Esophagus (tissue), 2 donors: ENCODE measurements around the gene CGN. TPM values are rescaled to one million over a fixed set of nuclear protein-coding genes. Genes with fewer than 3 reads are reported as not detected.

ENCODE experiments used
- H3K27ac ChIP-seq, 2 donors: one replicate each; pipeline ENCODE4 v1.5.1; 2013; ENCODE audit warnings: low read depth in 2 of 2, mild to moderate bottlenecking in 2 of 2, inconsistent platforms in 1 of 2, low read length in 1 of 2, moderate library complexity in 1 of 2
- H3K27me3 ChIP-seq, 2 donors: one replicate each; pipeline ENCODE4 v1.6.1; 2013; ENCODE audit warnings: low read length in 2 of 2, control low read depth in 1 of 2, mild to moderate bottlenecking in 1 of 2; ENCODE audit not compliant: insufficient read depth in 2 of 2, control insufficient read depth in 1 of 2
- H3K36me3 ChIP-seq, 2 donors: one replicate each; pipeline ENCODE4 v1.6.1; 2013; ENCODE audit warnings: low read length in 1 of 2; ENCODE audit not compliant: control insufficient read depth in 2 of 2, insufficient read depth in 2 of 2
- H3K4me1 ChIP-seq, 2 donors: one replicate each; pipeline ENCODE4 v1.6.1; 2013; ENCODE audit warnings: low read length in 1 of 2; ENCODE audit not compliant: control insufficient read depth in 2 of 2, insufficient read depth in 2 of 2
- H3K4me3 ChIP-seq, 2 donors: one replicate each; pipeline ENCODE4 v1.5.1; 2013; ENCODE audit warnings: low read length in 2 of 2, mild to moderate bottlenecking in 2 of 2, low read depth in 1 of 2, moderate library complexity in 1 of 2
- H3K9me3 ChIP-seq, 2 donors: one replicate each; pipeline ENCODE4 v1.6.1; 2013; ENCODE audit warnings: mild to moderate bottlenecking in 2 of 2, low read depth in 1 of 2, low read length in 1 of 2, moderate library complexity in 1 of 2; ENCODE audit not compliant: control insufficient read depth in 2 of 2, insufficient read depth in 1 of 2
- WGBS, 2 donors: extraction: QIAGEN DNeasy Blood & Tissue Kit; methylation state at CpG; one replicate each; pipeline ENCODE4 v1.1.7; 2013; 5-methylcytosine and 5-hydroxymethylcytosine counted together
- polyA plus RNA-seq, 2 donors: library from polyadenylated mRNA; stranded (reverse); fragments of 200-250 nt; gene quantifications; one replicate each; pipeline ENCODE4 v1.2.3, GENCODE V29; 2013
- donor health status: healthy with polysubstance abuse.
- donor health status: Bipolar disorder and iron deficiency.

The CGN gene
- polyA plus RNA-seq, 2 donors: 10.5 to 13.7 TPM

DNA sequence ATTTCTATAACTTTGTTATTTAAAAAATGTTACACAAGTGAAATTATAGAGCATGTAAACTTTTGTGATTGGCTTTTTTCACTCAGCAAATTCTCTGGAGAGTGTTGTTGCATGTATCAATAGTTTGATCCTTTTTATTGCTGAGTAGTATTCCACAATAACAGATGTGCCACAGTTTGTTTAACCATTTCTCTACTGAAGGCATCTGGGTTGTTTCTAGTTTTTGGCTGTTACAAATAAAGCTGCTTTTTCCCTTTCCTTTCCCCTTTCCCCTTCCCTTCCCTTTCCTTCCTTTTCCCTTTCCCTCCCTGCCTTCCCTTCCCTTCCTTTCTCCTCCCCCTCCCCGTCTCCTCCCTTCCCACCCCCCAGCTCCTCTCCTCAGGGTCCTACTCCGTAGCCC is 44.9 kb downstream of the CGN start:
- no peak overlapping the region for H3K4me3 ChIP-seq
- H3K36me3 ChIP-seq: peaks cover 0 to 1% of the 10 kb centered on the region in 2 donors
- WGBS, 2 donors: 94% methylated on average over 2 of the region's 2 CpGs
- H3K4me1 ChIP-seq: no peaks in the 10 kb centered on the region
- no peaks in the 10 kb centered on the region for H3K27me3 ChIP-seq
- H3K9me3 ChIP-seq: no peaks in the 10 kb centered on the region
- no peak overlapping the region for H3K27ac ChIP-seq

DNA sequence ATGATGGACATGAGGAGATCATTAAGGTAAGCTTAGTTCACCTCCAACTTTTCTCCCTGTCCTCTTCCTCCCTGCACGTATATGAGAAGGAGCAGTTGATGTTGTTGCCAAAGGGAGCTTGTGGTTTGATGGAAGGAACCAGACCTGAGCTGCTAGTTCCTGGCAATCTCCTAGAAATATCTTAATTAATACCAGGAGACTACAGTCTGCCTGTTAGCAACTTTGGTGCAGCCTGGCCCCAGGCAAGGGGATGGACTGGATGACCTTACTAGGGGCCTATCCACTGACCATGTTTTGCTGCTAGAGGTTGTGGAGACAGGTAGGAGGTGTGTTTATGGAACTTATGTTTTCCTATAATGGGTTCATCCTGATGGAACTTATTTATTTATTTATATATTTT is 51.5 kb downstream of the CGN start:
- Histone ChIP-seq H3K27me3 (no peaks in the 10 kb centered on the region), H3K4me3 (no peak overlapping the region), H3K36me3 (peaks cover 3 to 5% of the 10 kb centered on the region in 2 donors), H3K4me1 (no peaks in the 10 kb centered on the region), H3K27ac (no peak overlapping the region), H3K9me3 (no peaks in the 10 kb centered on the region)
- 71 to 88% methylated on average over 1 of the region's 1 CpG for WGBS, 2 donors

DNA sequence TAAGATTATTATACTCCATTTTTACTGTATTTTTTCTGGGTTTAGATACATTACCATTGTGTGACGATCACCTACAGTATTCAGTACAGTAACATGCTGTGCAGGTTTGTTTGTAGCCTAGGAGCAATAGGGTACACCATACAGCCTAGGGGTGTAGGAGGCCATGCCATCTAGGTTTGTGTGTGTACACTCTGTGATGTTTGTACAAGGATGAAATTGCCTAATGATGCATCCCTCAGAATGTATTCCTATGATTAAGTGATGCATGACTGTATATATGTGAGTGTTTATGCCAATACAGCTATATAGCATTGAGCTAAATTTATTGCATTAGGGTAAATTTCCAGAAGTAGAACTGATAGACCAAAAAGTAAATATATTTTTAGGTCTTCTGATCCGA is 52.2 kb downstream of the CGN start:
- Histone ChIP-seq H3K4me1 (no peaks in the 10 kb centered on the region), H3K36me3 (peaks cover 3 to 5% of the 10 kb centered on the region in 2 donors), H3K4me3 (no peak overlapping the region), H3K9me3 (no peaks in the 10 kb centered on the region), H3K27ac (no peak overlapping the region), H3K27me3 (no peaks in the 10 kb centered on the region)
- WGBS, 2 donors: 42 to 60% methylated on average over 2 of the region's 2 CpGs

DNA sequence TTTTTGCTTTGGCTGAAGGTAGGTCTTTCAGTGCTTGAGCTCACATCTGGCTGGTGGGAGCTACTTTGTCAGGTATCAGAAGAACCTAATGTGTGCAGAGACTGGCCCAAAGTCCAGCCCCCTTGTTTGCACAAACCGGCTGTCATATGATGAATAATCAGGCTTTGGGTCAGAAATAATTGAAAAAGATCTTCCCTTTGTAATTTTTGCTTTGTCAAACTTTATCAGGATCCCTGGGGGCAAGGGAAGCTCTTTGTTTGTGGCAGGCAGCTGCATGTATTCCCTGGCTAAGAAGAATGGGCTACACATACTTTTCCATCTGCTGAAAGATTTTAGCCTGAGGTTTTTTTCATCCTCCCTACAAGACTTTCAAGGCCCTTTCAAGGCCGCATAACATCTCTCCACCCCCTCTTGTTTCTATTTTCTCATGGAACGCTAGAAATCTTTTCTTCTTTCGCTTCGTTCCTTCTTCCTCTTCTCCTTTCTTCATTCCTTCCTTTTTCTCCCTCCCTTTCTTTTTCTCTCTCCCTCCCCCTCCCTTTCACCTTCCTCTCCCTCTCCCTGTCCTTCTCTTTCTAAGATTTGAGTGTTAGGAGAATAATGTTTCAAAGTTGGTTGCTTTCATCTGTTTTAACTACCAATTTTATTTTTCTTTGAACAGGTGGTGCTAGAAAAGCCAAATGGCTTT is 54.5 kb downstream of the CGN start:
- H3K36me3 ChIP-seq: peaks cover 3 to 11% of the 10 kb centered on the region in 2 donors
- H3K27me3 ChIP-seq: no peaks in the 10 kb centered on the region
- no peak overlapping the region for H3K27ac ChIP-seq
- H3K4me3 ChIP-seq: no peak overlapping the region
- H3K9me3 ChIP-seq: no peaks in the 10 kb centered on the region
- WGBS, 2 donors: 33 to 56% methylated on average over 5 of the region's 5 CpGs
- H3K4me1 ChIP-seq: peaks cover 2 to 6% of the 10 kb centered on the region in 2 donors

DNA sequence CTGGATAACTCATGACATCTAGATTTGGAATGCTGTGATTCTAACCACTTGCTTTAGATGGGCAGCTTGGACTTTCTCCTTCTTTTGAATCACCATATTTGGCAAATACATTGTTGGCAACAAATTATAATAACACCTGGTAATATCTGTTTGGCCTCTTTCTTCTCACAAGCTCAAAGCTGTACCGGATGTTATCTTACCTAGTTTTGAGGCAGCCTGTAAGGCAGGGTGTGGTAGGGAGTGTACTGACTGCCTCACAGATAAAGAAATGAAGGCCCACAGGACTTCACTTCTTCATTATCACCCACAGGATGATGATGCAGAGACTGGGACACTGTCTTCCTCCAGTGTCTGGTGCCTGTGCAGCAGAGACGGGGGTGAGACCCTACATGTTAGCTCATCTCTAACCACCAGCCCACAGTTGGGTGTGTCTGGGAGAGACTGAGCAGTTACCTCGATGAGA is 57.5 kb downstream of the CGN start:
- Histone ChIP-seq H3K9me3 (no peaks in the 10 kb centered on the region), H3K4me3 (no peak overlapping the region), H3K36me3 (peaks cover 3 to 13% of the 10 kb centered on the region in 2 donors), H3K4me1 (peaks cover 2 to 7% of the 10 kb centered on the region in 2 donors), H3K27me3 (no peaks in the 10 kb centered on the region), H3K27ac (peak overlapping the region in 1 of 2 donors; percentile 59)
- whole genome bisulfite sequencing, 2 donors: 50 to 59% methylated on average over 3 of the region's 3 CpGs

DNA sequence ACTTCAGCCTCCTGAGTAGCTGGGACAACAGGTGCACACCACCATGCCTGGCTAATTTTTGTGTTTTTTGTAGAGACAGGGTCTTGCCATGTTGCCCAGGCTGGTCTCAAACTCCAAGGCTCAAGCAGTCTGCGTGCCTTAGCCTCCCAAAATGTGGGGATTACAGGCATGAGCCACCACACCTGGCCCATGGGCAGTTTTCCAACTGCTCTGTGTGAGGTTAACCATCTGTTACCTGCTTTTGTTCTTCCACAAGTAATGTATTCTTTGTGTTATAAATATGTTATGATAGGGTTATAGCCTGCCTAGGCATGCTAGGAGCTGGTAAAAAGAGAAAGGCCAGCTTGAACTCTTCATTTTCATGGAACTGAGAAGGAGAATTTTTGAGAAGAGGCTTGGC is 59.6 kb downstream of the CGN start:
- Histone ChIP-seq H3K4me3 (no peak overlapping the region), H3K27me3 (no peaks in the 10 kb centered on the region), H3K27ac (no peak overlapping the region), H3K9me3 (no peaks in the 10 kb centered on the region), H3K36me3 (peaks cover 0 to 13% of the 10 kb centered on the region in 2 donors), H3K4me1 (peaks cover 2 to 19% of the 10 kb centered on the region in 2 donors)
- WGBS, 2 donors: 42 to 43% methylated on average over 1 of the region's 1 CpG

DNA sequence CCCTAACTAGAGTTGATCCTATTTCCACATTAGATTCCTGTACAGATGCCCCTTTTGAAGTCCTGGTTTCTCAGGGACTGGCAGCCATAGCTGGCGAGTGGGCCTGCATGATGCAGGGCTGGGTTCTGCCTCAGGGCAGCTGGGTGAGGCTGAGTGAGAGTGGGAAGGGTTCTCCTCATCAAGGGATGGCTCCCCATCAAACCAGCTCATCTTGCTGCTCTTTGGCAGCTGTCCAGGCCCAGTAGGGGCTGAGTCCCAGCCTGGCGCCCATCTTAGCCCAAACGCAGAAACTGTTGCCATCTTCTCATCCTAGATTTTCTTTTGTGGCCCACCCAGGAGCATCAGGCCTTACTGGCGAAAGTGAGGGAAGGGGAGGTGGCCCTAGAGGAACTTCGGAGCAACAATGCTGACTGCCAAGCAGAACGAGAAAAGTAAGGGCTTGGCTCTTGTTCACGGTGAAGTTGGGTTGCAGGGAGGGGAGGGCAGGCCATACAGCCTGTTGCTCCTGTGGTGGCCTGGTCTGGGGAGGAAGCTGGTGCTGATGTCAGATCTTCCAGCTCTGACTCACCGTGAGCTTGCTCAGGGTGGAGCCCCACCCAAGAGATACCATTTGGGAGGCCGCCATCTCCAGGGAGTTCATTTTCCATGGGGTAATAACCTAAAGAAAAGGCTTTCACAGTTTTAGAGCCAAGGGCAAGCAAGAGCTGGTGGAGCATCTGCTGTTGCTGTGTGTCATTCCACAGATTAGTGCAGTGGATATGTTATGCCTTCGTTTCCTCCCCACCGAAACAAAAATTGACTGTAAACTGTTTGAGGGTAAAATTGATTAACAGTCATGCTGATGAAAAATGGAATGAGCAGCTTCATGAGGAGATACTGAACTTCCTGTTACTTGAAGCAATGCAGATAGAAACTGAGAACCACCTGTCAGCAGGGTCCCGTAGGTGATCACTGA is 63.7 kb downstream of the CGN start:
- no peak overlapping the region for H3K4me3 ChIP-seq
- peak overlapping the region; percentile 83 to 97 for H3K27ac ChIP-seq
- H3K4me1 ChIP-seq: peaks cover 0 to 16% of the 10 kb centered on the region in 2 donors
- WGBS, 2 donors: 58 to 72% methylated on average over 12 of the region's 12 CpGs
- no peaks in the 10 kb centered on the region for H3K27me3 ChIP-seq
- H3K36me3 ChIP-seq: peaks cover 0 to 16% of the 10 kb centered on the region in 2 donors
- H3K9me3 ChIP-seq: no peaks in the 10 kb centered on the region

DNA sequence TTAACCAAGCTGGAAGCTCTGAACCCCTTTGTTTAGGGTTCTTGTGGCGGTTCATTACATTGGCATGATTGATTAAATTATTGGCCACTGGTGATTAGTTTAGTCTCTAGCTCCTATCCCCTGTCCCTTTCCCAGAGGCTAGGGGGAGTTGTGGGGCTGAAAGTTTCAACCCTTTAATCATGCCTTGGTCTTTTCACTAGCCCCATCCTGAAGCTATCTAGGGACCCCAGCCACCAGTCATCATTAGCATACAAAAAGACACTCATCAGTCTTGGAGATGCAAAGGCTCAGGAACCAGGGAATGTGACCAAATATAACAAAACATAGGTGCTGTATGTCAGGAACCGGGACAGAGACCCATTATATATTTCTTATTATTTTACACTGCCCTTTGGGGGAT is 66.0 kb downstream of the CGN start:
- peaks cover 0 to 18% of the 10 kb centered on the region in 2 donors for H3K4me1 ChIP-seq
- H3K27me3 ChIP-seq: no peaks in the 10 kb centered on the region
- no peak overlapping the region for H3K27ac ChIP-seq
- peaks cover 5 to 25% of the 10 kb centered on the region in 2 donors for H3K36me3 ChIP-seq
- H3K9me3 ChIP-seq: no peaks in the 10 kb centered on the region
- 92 to 96% methylated on average over 2 of the region's 2 CpGs for WGBS, 2 donors
- H3K4me3 ChIP-seq: no peak overlapping the region

DNA sequence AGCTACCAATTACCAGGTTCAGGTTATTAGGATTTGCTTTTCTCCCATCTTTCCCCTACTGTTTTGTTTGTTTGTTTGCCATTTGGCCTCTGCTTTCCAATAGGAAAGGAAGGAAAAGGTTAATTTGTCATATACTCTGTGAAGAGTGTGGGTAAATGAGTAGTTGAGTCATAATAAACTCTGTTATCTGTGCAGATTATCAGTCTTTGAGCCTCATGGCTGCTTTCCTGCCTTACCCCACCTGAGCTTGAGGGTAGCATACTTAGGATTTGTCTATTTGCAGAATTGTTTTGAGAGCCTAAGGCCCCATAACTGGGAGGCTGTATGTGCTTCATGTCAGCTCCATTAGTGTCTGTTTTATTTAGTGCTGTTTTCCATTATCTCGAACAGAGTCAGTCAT is 67.8 kb downstream of the CGN start:
- H3K4me3 ChIP-seq: no peak overlapping the region
- H3K36me3 ChIP-seq: peaks cover 5 to 24% of the 10 kb centered on the region in 2 donors
- H3K27me3 ChIP-seq: no peaks in the 10 kb centered on the region
- peak overlapping the region; percentile 35 to 59 for H3K27ac ChIP-seq
- H3K9me3 ChIP-seq: no peaks in the 10 kb centered on the region
- H3K4me1 ChIP-seq: peaks cover 0 to 17% of the 10 kb centered on the region in 2 donors
- 96 to 97% methylated on average over 1 of the region's 1 CpG for WGBS, 2 donors
